Putamen (tissue), 1 donor: ENCODE data around the gene GLIPR1L1.
"Not testable (repeated sequence)": the region's sequence is repeated elsewhere in the genome, so short reads cannot be mapped to it uniquely, and the experiment has no call there.

Experiments
- DNase-seq: peaks from one replicate; pipeline ENCODE4 v3.0.0-alpha.2; 2016; ENCODE audit warnings: low spot score

GLIPR1L1 gene

GRCh38 chr12:75334384-75335030 lies at the start of gene GLIPR1L1:
GLIPR1L1 (plus strand) TSS chr12:75334670; CDS start chr12:75334729, 59 bp downstream.
- DNase-seq: peak; percentile 90

- DNase-seq: no peak
Observed at GRCh38 chr12:75288860-75289259, 45.6 kb upstream of the GLIPR1L1 start.

GRCh38 chr12:75289753-75290152 lies 44.7 kb upstream of the GLIPR1L1 start:
- DNase-seq: no peak

- DNase-seq: no peak
Observed at GRCh38 chr12:75291014-75291413, 43.5 kb upstream of the GLIPR1L1 start.

- DNase-seq: no peak
Observed at GRCh38 chr12:75294336-75294735, 40.1 kb upstream of the GLIPR1L1 start.

- DNase-seq: no peak
Observed at GRCh38 chr12:75294797-75295196, 39.7 kb upstream of the GLIPR1L1 start.

GRCh38 chr12:75302225-75302624 lies 32.2 kb upstream of the GLIPR1L1 start:
- DNase-seq: no peak

- no peak for DNase-seq
Observed at GRCh38 chr12:75302781-75303180, 31.7 kb upstream of the GLIPR1L1 start.

GRCh38 chr12:75305412-75306332 lies 28.8 kb upstream of the GLIPR1L1 start:
- no peak for DNase-seq

- DNase-seq: no peak
Observed at GRCh38 chr12:75308279-75308678, 26.2 kb upstream of the GLIPR1L1 start.

- DNase-seq: no peak
Observed at GRCh38 chr12:75311369-75311768, 23.1 kb upstream of the GLIPR1L1 start.

- DNase-seq: no peak
Observed at GRCh38 chr12:75315518-75315917, 19.0 kb upstream of the GLIPR1L1 start.

- DNase-seq: no peak
Observed at GRCh38 chr12:75317784-75318183, 16.7 kb upstream of the GLIPR1L1 start.

GRCh38 chr12:75322464-75322863 lies 12.0 kb upstream of the GLIPR1L1 start:
- DNase-seq: no peak

GRCh38 chr12:75323663-75324062 lies 10.8 kb upstream of the GLIPR1L1 start:
- no peak for DNase-seq

- DNase-seq: no peak
Observed at GRCh38 chr12:75327642-75328041, 6.8 kb upstream of the GLIPR1L1 start.

GRCh38 chr12:75329918-75330826 lies 4.3 kb upstream of the GLIPR1L1 start, which contains the start of gene CAPS2:
CAPS2 (minus strand) TSS chr12:75330324; CDS start chr12:75326498, 3,826 bp downstream.
- peak; percentile 74 for DNase-seq

GRCh38 chr12:75337905-75338304 lies 3.4 kb downstream of the GLIPR1L1 start:
- no peak for DNase-seq

GRCh38 chr12:75341873-75342272 lies 7.4 kb downstream of the GLIPR1L1 start:
- DNase-seq: no peak

- no peak for DNase-seq
Observed at GRCh38 chr12:75345531-75345930, 11.1 kb downstream of the GLIPR1L1 start.

GRCh38 chr12:75346215-75346614 lies 11.7 kb downstream of the GLIPR1L1 start:
- DNase-seq: not testable (repeated sequence)

- DNase-seq: no peak
Observed at GRCh38 chr12:75349946-75350345, 15.5 kb downstream of the GLIPR1L1 start.
